ENCODE measurements around the gene SESTD1. TPM values are rescaled to one million over a fixed set of nuclear protein-coding genes. Genes with fewer than 3 reads are reported as not detected.

Gene SESTD1
- total RNA-seq, 4 donors from 2014 or later, result 132 to 205 (median 137) TPM

GRCh38 chr2:179302764-179303571 lies 38.3 kb upstream of the SESTD1 start:
- no peak for TF ChIP-seq CTCF (IDR thresholded peaks at IDR 0.05; ENCODE audit: low read depth)

GRCh38 chr2:179302149-179302548 lies 37.5 kb upstream of the SESTD1 start:
- no peak for TF ChIP-seq CTCF (IDR thresholded peaks at IDR 0.05; ENCODE audit: low read depth)

GRCh38 chr2:179298666-179299065 lies 34.0 kb upstream of the SESTD1 start:
- no peak for TF ChIP-seq CTCF (IDR thresholded peaks at IDR 0.05; ENCODE audit: low read depth)

- TF ChIP-seq CTCF (IDR thresholded peaks at IDR 0.05; ENCODE audit: low read depth), result no peak
Observed at GRCh38 chr2:179297927-179298326, 33.3 kb upstream of the SESTD1 start.

- no peak for TF ChIP-seq CTCF (IDR thresholded peaks at IDR 0.05; ENCODE audit: low read depth)
Observed at GRCh38 chr2:179290329-179290728, 25.7 kb upstream of the SESTD1 start.

- no peak for TF ChIP-seq CTCF (IDR thresholded peaks at IDR 0.05; ENCODE audit: low read depth)
Observed at GRCh38 chr2:179285060-179285459, 20.4 kb upstream of the SESTD1 start.

GRCh38 chr2:179277429-179278196 lies 13.0 kb upstream of the SESTD1 start:
- TF ChIP-seq CTCF (IDR thresholded peaks at IDR 0.05; ENCODE audit: low read depth), result no peak
